ENCODE data around the gene CNTN2.

Gene CNTN2

GRCh38 chr1:205002705-205003104, 40.3 kb upstream of the CNTN2 start:
- ChIA-PET CTCF (interaction anchor here (1.3 to 7.0 kb wide), 5 partner anchors 13 to 60 kb away, joined by 3 to 42 read pairs (median 9); no protein-coding TSS in a partner anchor), POLR2A (no interaction called here)
- TF ChIP-seq CTCF (IDR thresholded peaks at IDR 0.05; ENCODE audit: control extremely low read depth, extremely low read depth, low read depth, missing control alignments), result no peak
- no peak for DNase-seq (ENCODE audit: extremely low spot score)

DNA sequence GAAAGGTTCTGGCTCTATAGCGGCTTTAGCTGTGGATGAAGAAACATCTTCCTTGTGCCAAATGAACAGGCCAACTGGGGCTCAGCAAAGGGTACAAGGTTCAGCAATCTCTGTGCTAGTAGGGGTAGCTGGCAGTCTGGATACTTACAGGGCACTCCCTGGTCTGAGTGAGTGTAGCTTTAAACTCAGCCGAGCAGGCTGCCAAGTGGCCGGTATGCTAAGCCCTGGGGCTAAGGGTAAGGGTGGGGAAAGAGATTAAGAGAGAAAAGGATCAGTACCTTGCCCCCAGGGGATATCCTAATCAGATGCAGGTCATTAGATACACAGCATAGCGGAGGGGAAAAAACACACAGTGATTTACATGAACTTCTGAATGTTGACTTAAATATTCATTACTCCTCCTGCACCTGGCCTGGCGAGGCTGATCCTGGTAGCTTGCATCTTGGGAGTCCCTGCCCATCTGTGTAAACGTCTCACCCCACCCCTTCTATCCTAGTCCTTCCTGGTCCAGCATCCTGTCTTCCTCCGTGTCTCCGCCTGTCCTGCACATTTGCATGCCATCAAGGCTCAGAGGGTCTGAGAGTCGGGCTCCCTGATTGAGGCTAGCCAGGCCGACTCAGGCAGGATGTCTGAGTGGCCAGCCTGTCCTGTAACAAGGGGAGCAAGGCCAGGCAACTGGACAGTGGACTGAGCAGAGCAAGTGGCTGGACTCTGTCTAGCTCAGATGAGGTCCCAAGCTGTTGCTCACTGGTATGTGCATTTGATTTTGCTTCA, 39.5 kb upstream of the CNTN2 start:
- no peak for DNase-seq (ENCODE audit: extremely low spot score)
- ChIA-PET CTCF (interaction anchor here (1.4 to 7.0 kb wide), 4 partner anchors 14 to 59 kb away, joined by 3 to 42 read pairs (median 14); no protein-coding TSS in a partner anchor), POLR2A (no interaction called here)
- TF ChIP-seq CTCF (IDR thresholded peaks at IDR 0.05; ENCODE audit: control extremely low read depth, extremely low read depth, low read depth, missing control alignments), result no peak

- ChIA-PET CTCF (interaction anchor here (1.3 to 7.0 kb wide), 2 partner anchors 14 to 28 kb away, joined by 5 to 42 read pairs; no protein-coding TSS in a partner anchor), POLR2A (no interaction called here)
- DNase-seq (ENCODE audit: extremely low spot score), result no peak
- TF ChIP-seq CTCF (IDR thresholded peaks at IDR 0.05; ENCODE audit: control extremely low read depth, extremely low read depth, low read depth, missing control alignments), result no peak
These were observed 38.7 kb upstream of the CNTN2 start for GRCh38 chr1:205004351-205004750.

DNA sequence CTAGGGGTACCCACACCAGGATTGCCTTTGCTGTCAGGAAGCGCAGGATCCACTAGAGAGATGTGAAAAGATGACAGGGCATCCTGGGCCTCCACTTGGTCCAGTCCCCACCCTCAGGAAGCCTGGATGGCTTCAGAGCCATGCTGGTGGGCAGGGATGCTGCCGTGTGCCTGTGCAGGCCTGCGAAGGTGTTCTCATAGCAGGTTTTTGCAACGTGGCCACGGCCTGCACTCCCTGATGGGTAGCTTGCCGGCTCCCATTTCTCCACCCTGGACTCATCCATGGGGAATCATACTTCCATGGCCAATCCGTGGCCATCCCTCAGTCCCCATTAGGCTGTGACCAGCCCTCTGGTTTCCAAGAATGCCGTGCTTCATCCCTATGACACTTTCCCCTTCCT, 34.1 kb upstream of the CNTN2 start:
- no peak for TF ChIP-seq CTCF (IDR thresholded peaks at IDR 0.05; ENCODE audit: control extremely low read depth, extremely low read depth, low read depth, missing control alignments)
- no peak for DNase-seq (ENCODE audit: extremely low spot score)
- POLR2A ChIA-PET, result no interaction called here
- CTCF ChIA-PET, result no interaction called here

DNA sequence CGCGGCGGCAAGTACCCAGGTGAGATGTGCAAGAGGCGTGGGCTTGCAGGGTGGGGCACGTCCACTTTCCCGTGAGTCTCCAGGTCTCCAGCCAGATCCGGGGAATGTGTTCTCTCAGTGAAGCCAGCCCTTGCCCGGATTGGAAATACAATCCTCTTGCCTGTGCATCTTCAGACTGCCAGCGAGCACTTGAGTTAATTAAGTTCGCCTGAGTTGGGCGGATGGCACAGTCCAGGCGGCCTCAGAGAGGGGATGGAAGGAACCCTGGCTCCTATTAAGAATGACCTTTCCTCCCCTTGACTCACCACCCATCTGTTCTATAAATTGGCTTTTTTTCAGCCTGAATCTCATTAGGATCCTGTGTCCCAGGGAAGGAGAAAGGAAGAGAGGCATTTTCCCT, 33.3 kb upstream of the CNTN2 start:
- POLR2A ChIA-PET, result no interaction called here
- no peak for DNase-seq (ENCODE audit: extremely low spot score)

More for the DNA sequence above, 33.3 kb upstream of the CNTN2 start:
- CTCF ChIA-PET, result no interaction called here
- TF ChIP-seq CTCF (IDR thresholded peaks at IDR 0.05; ENCODE audit: control extremely low read depth, extremely low read depth, low read depth, missing control alignments), result no peak

Measured in GM10248 (cell line).